Ovary (tissue), 3 donors: ENCODE measurements around the gene WWOX.

Experiments used
- POLR2A ChIP-seq: fragments of 450-650 bp; IDR thresholded peaks from one replicate; pipeline ENCODE4 v1.6.1; 2017; ENCODE audit warnings: antibody characterized with exemption, mild to moderate bottlenecking, moderate library complexity
- TF ChIP-seq, protein P1 (sequence below), 3 donors: fragments of 450-650 bp in 2 of 3; fragments of 200-600 bp in 1 of 3; IDR thresholded peaks; one replicate each; pipeline versions ENCODE4 v1.5.1 to v1.8.0; 2016 to 2022; ENCODE audit warnings: antibody characterized with exemption in 3 of 3, mild to moderate bottlenecking in 1 of 3
- donor health status: DM: no; HTN: no; CAD: no.

GRCh38 chr16:79019431-79019830 lies 920.0 kb downstream of the WWOX start:
- TF ChIP-seq, protein P1, sequence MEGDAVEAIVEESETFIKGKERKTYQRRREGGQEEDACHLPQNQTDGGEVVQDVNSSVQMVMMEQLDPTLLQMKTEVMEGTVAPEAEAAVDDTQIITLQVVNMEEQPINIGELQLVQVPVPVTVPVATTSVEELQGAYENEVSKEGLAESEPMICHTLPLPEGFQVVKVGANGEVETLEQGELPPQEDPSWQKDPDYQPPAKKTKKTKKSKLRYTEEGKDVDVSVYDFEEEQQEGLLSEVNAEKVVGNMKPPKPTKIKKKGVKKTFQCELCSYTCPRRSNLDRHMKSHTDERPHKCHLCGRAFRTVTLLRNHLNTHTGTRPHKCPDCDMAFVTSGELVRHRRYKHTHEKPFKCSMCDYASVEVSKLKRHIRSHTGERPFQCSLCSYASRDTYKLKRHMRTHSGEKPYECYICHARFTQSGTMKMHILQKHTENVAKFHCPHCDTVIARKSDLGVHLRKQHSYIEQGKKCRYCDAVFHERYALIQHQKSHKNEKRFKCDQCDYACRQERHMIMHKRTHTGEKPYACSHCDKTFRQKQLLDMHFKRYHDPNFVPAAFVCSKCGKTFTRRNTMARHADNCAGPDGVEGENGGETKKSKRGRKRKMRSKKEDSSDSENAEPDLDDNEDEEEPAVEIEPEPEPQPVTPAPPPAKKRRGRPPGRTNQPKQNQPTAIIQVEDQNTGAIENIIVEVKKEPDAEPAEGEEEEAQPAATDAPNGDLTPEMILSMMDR (IDR thresholded peaks at IDR 0.05), result no peak
- no peak for TF ChIP-seq POLR2A
